TTC549 (cell line): ENCODE measurements around the gene ATRIP.
A peak's percentile ranks its signal among the peaks of the same experiment; 100 is the strongest.

Experiments
- FAIRE-seq: peaks from 2 replicates; lab custom pipeline; 2012; peaks lifted over from hg19 to GRCh38; lab: Jason Lieb, UNC

ATRIP gene

GRCh38 chr3:48423883-48424695 is 22.4 kb upstream of the ATRIP start:
- no peak for FAIRE-seq

GRCh38 chr3:48425281-48425812 is 21.2 kb upstream of the ATRIP start:
- FAIRE-seq: no peak

GRCh38 chr3:48426401-48426909 is 20.1 kb upstream of the ATRIP start:
- FAIRE-seq: no peak

GRCh38 chr3:48426944-48427629 is 19.4 kb upstream of the ATRIP start:
- no peak for FAIRE-seq

- no peak for FAIRE-seq
These were observed 18.9 kb upstream of the ATRIP start for GRCh38 chr3:48427630-48427962.

GRCh38 chr3:48428088-48428571 is 18.4 kb upstream of the ATRIP start:
- FAIRE-seq: no peak

GRCh38 chr3:48428572-48429316 is 17.8 kb upstream of the ATRIP start:
- no peak for FAIRE-seq

- no peak for FAIRE-seq
These were observed 17.1 kb upstream of the ATRIP start for GRCh38 chr3:48429317-48429959.

- no peak for FAIRE-seq
These were observed 16.4 kb upstream of the ATRIP start, which contains the start of gene PLXNB1 for GRCh38 chr3:48429960-48430707. Gene PLXNB1 (minus strand): TSS chr3:48430086. CDS start chr3:48424611, 5,475 bp downstream.

- FAIRE-seq: no peak
These were observed 15.8 kb upstream of the ATRIP start for GRCh38 chr3:48430708-48431101.

GRCh38 chr3:48431224-48432029 is 15.1 kb upstream of the ATRIP start:
- no peak for FAIRE-seq

- no peak for FAIRE-seq
These were observed 13.8 kb upstream of the ATRIP start for GRCh38 chr3:48432411-48433371.

GRCh38 chr3:48433472-48434118 is 12.9 kb upstream of the ATRIP start:
- no peak for FAIRE-seq

GRCh38 chr3:48434591-48435222 is 11.8 kb upstream of the ATRIP start:
- FAIRE-seq: no peak

- FAIRE-seq: no peak
These were observed 11.3 kb upstream of the ATRIP start for GRCh38 chr3:48435223-48435595.

- FAIRE-seq: peak; percentile 42
These were observed 10.6 kb upstream of the ATRIP start for GRCh38 chr3:48435774-48436476.

GRCh38 chr3:48436477-48436787 is 10.1 kb upstream of the ATRIP start:
- FAIRE-seq: no peak

GRCh38 chr3:48436855-48437254 is 9.7 kb upstream of the ATRIP start:
- no peak for FAIRE-seq
